Brain microvascular endothelial cell (primary cell): ENCODE measurements around the gene SNED1.

Experiments
- DNase-seq: peaks from one replicate; pipeline ENCODE4 v3.0.0-alpha.2; 2020
- H3K27ac ChIP-seq: fragments of 250-450 bp; sonication (Bioruptor Pico); 2 replicates; pipeline ENCODE4 v1.5.1; 2020; ENCODE audit warnings: mild to moderate bottlenecking, moderate library complexity
- H3K27me3 ChIP-seq: fragments of 250-450 bp; sonication (Bioruptor Pico); replicated peaks from 2 replicates; pipeline ENCODE4 v1.5.1; 2020; ENCODE audit warnings: mild to moderate bottlenecking
- H3K36me3 ChIP-seq: fragments of 250-450 bp; sonication (Bioruptor Pico); replicated peaks from 2 replicates; pipeline ENCODE4 v1.5.1; 2020; ENCODE audit warnings: mild to moderate bottlenecking
- H3K4me3 ChIP-seq: 2 replicates; pipeline ENCODE4 v1.5.1; 2011; ENCODE audit warnings: low read depth, mild to moderate bottlenecking, control low read depth, low read length, moderate library complexity
- CTCF ChIP-seq: IDR thresholded peaks from 2 replicates; pipeline ENCODE4 v1.5.1; 2011; ENCODE audit warnings: low read depth, mild to moderate bottlenecking, moderate library complexity, low read length, control low read depth, inconsistent platforms; ENCODE audit errors: missing control alignments
- in situ Hi-C: cut with HindIII; loops from 2 replicates; pipeline ENCODE4 v1.10.0; 2017; ENCODE audit warnings: low sequenced_read_pairs, low pct_ligation_motif_present

SNED1 gene

GRCh38 chr2:241140445-241140840 is 142.0 kb downstream of the SNED1 start:
- no peak for TF ChIP-seq CTCF
- in situ Hi-C loops: no loop called here
- Histone ChIP-seq H3K27ac (no peak overlapping the region), H3K4me3 (no peak overlapping the region), H3K36me3 (no peaks in the 10 kb centered on the region), H3K27me3 (no peaks in the 10 kb centered on the region)
- no peak for DNase-seq

GRCh38 chr2:241141214-241141770 is 142.9 kb downstream of the SNED1 start:
- Histone ChIP-seq H3K4me3 (no peak overlapping the region), H3K36me3 (no peaks in the 10 kb centered on the region), H3K27me3 (no peaks in the 10 kb centered on the region), H3K27ac (no peak overlapping the region)
- in situ Hi-C loops: no loop called here
- no peak for TF ChIP-seq CTCF
- no peak for DNase-seq

GRCh38 chr2:241142063-241142462 is 143.6 kb downstream of the SNED1 start:
- in situ Hi-C loops: no loop called here
- no peak for DNase-seq
- H3K36me3 ChIP-seq: no peaks in the 10 kb centered on the region
- H3K4me3 ChIP-seq: no peak overlapping the region
- H3K27me3 ChIP-seq: no peaks in the 10 kb centered on the region
- no peak for TF ChIP-seq CTCF
- no peak overlapping the region for H3K27ac ChIP-seq

- in situ Hi-C loops: no loop called here
- Histone ChIP-seq H3K27ac (no peak overlapping the region), H3K27me3 (no peaks in the 10 kb centered on the region), H3K36me3 (no peaks in the 10 kb centered on the region), H3K4me3 (no peak overlapping the region)
- DNase-seq: no peak
- no peak for TF ChIP-seq CTCF
Observed at GRCh38 chr2:241142593-241142992, 144.2 kb downstream of the SNED1 start.
